Activated CD8-positive, alpha-beta memory T cell treated with anti-CD3 and anti-CD28 coated beads for 48 hours (primary cell): Measurements from ENCODE around the gene PJA2.
"Not testable (repeated sequence)": the region's sequence is repeated elsewhere in the genome, so short reads cannot be mapped to it uniquely, and the experiment has no call there.

Source experiments
- DNase-seq, 3 experiments: peaks; one replicate each; pipeline ENCODE4 v3.0.0-alpha.2; 2020; ENCODE audit warnings: low read depth in 2 of 3, low spot score in 2 of 3

Gene PJA2

GRCh38 chr5:109312695-109313094 is 97.1 kb downstream of the PJA2 start:
- no peak for DNase-seq

GRCh38 chr5:109310315-109310714 is 99.5 kb downstream of the PJA2 start:
- no peak for DNase-seq

GRCh38 chr5:109309326-109310063 is 100.3 kb downstream of the PJA2 start:
- DNase-seq: no peak

- DNase-seq: no peak
Observed at GRCh38 chr5:109307951-109308350, 101.8 kb downstream of the PJA2 start.

- DNase-seq: no peak
Observed at GRCh38 chr5:109307456-109307855, 102.3 kb downstream of the PJA2 start.

GRCh38 chr5:109305352-109305751 is 104.4 kb downstream of the PJA2 start:
- DNase-seq: no peak

GRCh38 chr5:109304309-109304708 is 105.5 kb downstream of the PJA2 start:
- DNase-seq: no peak

GRCh38 chr5:109300367-109300766 is 109.4 kb downstream of the PJA2 start:
- no peak for DNase-seq

- no peak for DNase-seq
Observed at GRCh38 chr5:109299557-109299956, 110.2 kb downstream of the PJA2 start.

- DNase-seq: no peak
Observed at GRCh38 chr5:109298794-109299193, 111.0 kb downstream of the PJA2 start.

GRCh38 chr5:109297900-109298299 is 111.9 kb downstream of the PJA2 start:
- DNase-seq: no peak

GRCh38 chr5:109291090-109291489 is 118.7 kb downstream of the PJA2 start:
- DNase-seq: no peak

GRCh38 chr5:109290231-109290630 is 119.5 kb downstream of the PJA2 start:
- DNase-seq: no peak

- not testable (repeated sequence) for DNase-seq
Observed at GRCh38 chr5:109286628-109287027, 123.1 kb downstream of the PJA2 start.
